ENCODE data around the gene PNMA8A.

- TF ChIP-seq TAF1 (IDR thresholded peaks at IDR 0.05; ENCODE audit: low read depth, low read length) (no peak), POLR2A (IDR thresholded peaks at IDR 0.05; ENCODE audit: low read depth, low read length) (no peak)
Measured at GRCh38 chr19:46452186-46452585, 19.2 kb downstream of the PNMA8A start.

All from GM12891 (cell line).